H9 (cell line): ENCODE measurements around the gene PPM1B. TPM values are rescaled to one million over a fixed set of nuclear protein-coding genes. Genes with fewer than 3 reads are reported as not detected.

Experiments
- DNase-seq: peaks from one replicate; pipeline ENCODE4 v3.0.0-alpha.2; 2017
- H2AFZ ChIP-seq: one replicate; pipeline ENCODE4 v1.6.1; 2013; ENCODE audit warnings: mild to moderate bottlenecking, low read length, control low read depth, moderate library complexity
- H2AK5ac ChIP-seq: 2 replicates; pipeline ENCODE4 v1.6.1; 2013; ENCODE audit warnings: low read length, control low read depth, mixed read lengths; ENCODE audit not compliant: insufficient read length
- H2BK120ac ChIP-seq: one replicate; pipeline ENCODE4 v1.6.1; 2013; ENCODE audit warnings: low read depth, mild to moderate bottlenecking, low read length, control low read depth, inconsistent platforms; ENCODE audit not compliant: poor library complexity, severe bottlenecking
- H2BK12ac ChIP-seq: 2 replicates; pipeline ENCODE4 v1.6.1; 2013; ENCODE audit warnings: low read length, control low read depth, mixed read lengths, low read depth; ENCODE audit not compliant: insufficient read length
- H2BK15ac ChIP-seq: 2 replicates; pipeline ENCODE4 v1.6.1; 2013; ENCODE audit warnings: low read depth, low read length, control low read depth
- H2BK20ac ChIP-seq: one replicate; pipeline ENCODE4 v1.6.1; 2013; ENCODE audit warnings: low read depth, mild to moderate bottlenecking, low read length, control low read depth, inconsistent platforms; ENCODE audit not compliant: poor library complexity, severe bottlenecking
- H2BK5ac ChIP-seq: 2 replicates; pipeline ENCODE4 v1.6.1; 2013; ENCODE audit warnings: low read length, control low read depth, mixed read lengths; ENCODE audit not compliant: insufficient read length
- H3K14ac ChIP-seq: 2 replicates; pipeline ENCODE4 v1.6.1; 2013; ENCODE audit warnings: low read length, control low read depth; ENCODE audit not compliant: insufficient read depth
- H3K18ac ChIP-seq: 2 replicates; pipeline ENCODE4 v1.6.1; 2013; ENCODE audit warnings: low read depth, mild to moderate bottlenecking, mixed read lengths, low read length, control low read depth; ENCODE audit not compliant: insufficient read length
- H3K23ac ChIP-seq: 2 replicates; pipeline ENCODE4 v1.6.1; 2013; ENCODE audit warnings: low read length, control low read depth, mixed read lengths, low read depth; ENCODE audit not compliant: insufficient read length
- H3K23me2 ChIP-seq: 2 replicates; pipeline ENCODE4 v1.6.1; 2013; ENCODE audit warnings: low read depth, mild to moderate bottlenecking, mixed read lengths, low read length, control low read depth; ENCODE audit not compliant: insufficient read length, poor library complexity, severe bottlenecking
- H3K27ac ChIP-seq: 2 replicates; pipeline ENCODE4 v1.5.1; 2013; ENCODE audit warnings: low read length, control low read depth, mixed read lengths, low read depth; ENCODE audit not compliant: insufficient read length
- H3K27me3 ChIP-seq: 2 replicates; pipeline ENCODE4 v1.6.1; 2013; ENCODE audit warnings: low read length, control low read depth, inconsistent platforms; ENCODE audit not compliant: insufficient read depth
- H3K4ac ChIP-seq: 2 replicates; pipeline ENCODE4 v1.6.1; 2013; ENCODE audit warnings: low read depth, mild to moderate bottlenecking, control low read depth, inconsistent platforms, low read length, moderate library complexity
- H3K4me1 ChIP-seq: 2 replicates; pipeline ENCODE4 v1.6.1; 2013; ENCODE audit warnings: low read length, control low read depth, inconsistent platforms; ENCODE audit not compliant: insufficient read depth
- H3K4me2 ChIP-seq: 2 replicates; pipeline ENCODE4 v1.6.1; 2013; ENCODE audit warnings: low read length, control low read depth, mixed read lengths; ENCODE audit not compliant: insufficient read length, insufficient read depth
- H3K56ac ChIP-seq: 2 replicates; pipeline ENCODE4 v1.6.1; 2013; ENCODE audit warnings: low read depth, mild to moderate bottlenecking, mixed read lengths, low read length, control low read depth; ENCODE audit not compliant: insufficient read length
- H3K79me1 ChIP-seq: 2 replicates; pipeline ENCODE4 v1.6.1; 2013; ENCODE audit warnings: low read depth, mild to moderate bottlenecking, moderate library complexity, low read length, control low read depth, inconsistent platforms; ENCODE audit not compliant: insufficient read depth, poor library complexity, severe bottlenecking
- H3K79me2 ChIP-seq: 2 replicates; pipeline ENCODE4 v1.6.1; 2013; ENCODE audit warnings: low read length, control low read depth, inconsistent platforms; ENCODE audit not compliant: insufficient read depth
- H3K9ac ChIP-seq: 2 replicates; pipeline ENCODE4 v1.6.1; 2013; ENCODE audit warnings: low read length, control low read depth, mixed read lengths; ENCODE audit not compliant: insufficient read length; ENCODE audit errors: extremely low read depth
- H3K9me3 ChIP-seq: one replicate; pipeline ENCODE4 v1.6.1; 2013; ENCODE audit warnings: low read depth, low read length, inconsistent platforms; ENCODE audit not compliant: control insufficient read depth
- H3T11ph ChIP-seq: one replicate; pipeline ENCODE4 v1.6.1; 2013; ENCODE audit warnings: mild to moderate bottlenecking, low read length, control low read depth, inconsistent platforms
- H4K20me1 ChIP-seq: one replicate; pipeline ENCODE4 v1.6.1; 2013; ENCODE audit not compliant: control insufficient read depth, insufficient read length, insufficient read depth
- H4K5ac ChIP-seq: 2 replicates; pipeline ENCODE4 v1.6.1; 2013; ENCODE audit warnings: low read depth, mild to moderate bottlenecking, mixed read lengths, low read length, control low read depth; ENCODE audit not compliant: insufficient read length
- H4K8ac ChIP-seq: replicated peaks from 2 replicates; pipeline ENCODE4 v1.6.1; 2013; ENCODE audit warnings: low read length, control low read depth, mixed read lengths, low read depth; ENCODE audit not compliant: insufficient read length
- H4K91ac ChIP-seq: 2 replicates; pipeline ENCODE4 v1.6.1; 2013; ENCODE audit warnings: low read depth, mild to moderate bottlenecking, moderate library complexity, mixed read lengths, low read length, control low read depth; ENCODE audit not compliant: insufficient read length
- H3K27ac Mint-ChIP-seq, 3 experiments: 2 replicates in 2 of 3; 3 replicates in 1 of 3; pipeline ENCODE4 v1.8.0; 2020 to 2021; ENCODE audit warnings: mixed read lengths in 3 of 3, mild to moderate bottlenecking in 1 of 3, moderate library complexity in 1 of 3
- H3K27me3 Mint-ChIP-seq: 2 replicates; pipeline ENCODE4 v1.8.0; 2021; ENCODE audit warnings: low read depth, mild to moderate bottlenecking, moderate library complexity, mixed read lengths
- H3K36me3 Mint-ChIP-seq, 3 experiments: 2 replicates in 2 of 3; 3 replicates in 1 of 3; pipeline ENCODE4 v1.8.0; 2020 to 2021; ENCODE audit warnings: low read depth in 3 of 3, mixed read lengths in 3 of 3; ENCODE audit not compliant: insufficient read depth in 1 of 3
- H3K4me1 Mint-ChIP-seq, 2 experiments: 2 replicates each; pipeline ENCODE4 v1.8.0; 2020; ENCODE audit warnings: mixed read lengths in 2 of 2
- H3K4me3 Mint-ChIP-seq, 2 experiments: 2 replicates in 1 of 2; 3 replicates in 1 of 2; pipeline ENCODE4 v1.8.0; 2020 to 2021; ENCODE audit warnings: mild to moderate bottlenecking in 2 of 2, mixed read lengths in 2 of 2, moderate library complexity in 1 of 2
- H3K9me3 Mint-ChIP-seq, 2 experiments: 2 replicates in 1 of 2; 3 replicates in 1 of 2; pipeline ENCODE4 v1.8.0; 2020; ENCODE audit warnings: mild to moderate bottlenecking in 2 of 2, mixed read lengths in 2 of 2, moderate library complexity in 1 of 2
- total RNA-seq: library from RNA; stranded (reverse); gene quantifications from 2 replicates; pipeline ENCODE4 v1.2.1, GENCODE V29; 2021
- TF ChIP-seq, protein P1 (sequence below): fragments of 200-600 bp; sonication (generic); conservative IDR thresholded peaks from 3 replicates; pipeline ENCODE4 v1.8.0; 2021; ENCODE audit warnings: antibody characterized with exemption, mild to moderate bottlenecking

PPM1B gene
- total RNA-seq, 1 experiment from 2014 or later = 156 TPM

- H3K23ac ChIP-seq = no peak overlapping the region
- no peak overlapping the region for H3K4me3 Mint-ChIP-seq
- H3K36me3 Mint-ChIP-seq = peaks cover 23 to 66% (median 60%) of the 10 kb centered on the region in 3 experiments; a peak in 6 of 7 replicates
- H3K4me1 Mint-ChIP-seq = no peaks in the 10 kb centered on the region
- peaks cover 20% of the 10 kb centered on the region for H3K79me2 ChIP-seq
- H3K27ac Mint-ChIP-seq = peak overlapping the region in 1 of 3 experiments; percentile 36; a peak in 1 of 7 replicates
- H3K23me2 ChIP-seq = no peaks in the 10 kb centered on the region
- no peak for DNase-seq
- no peak overlapping the region for H2BK5ac ChIP-seq
- H3K4me2 ChIP-seq = no peak overlapping the region
- no peak overlapping the region for H2BK12ac ChIP-seq
- no peak overlapping the region for H3K4ac ChIP-seq
- H3K14ac ChIP-seq = no peak overlapping the region
- H3K27ac ChIP-seq = no peak overlapping the region
- no peak overlapping the region for H2BK120ac ChIP-seq
- no peak overlapping the region for H2BK20ac ChIP-seq
- no peaks in the 10 kb centered on the region; the same call in 1 of the 2 replicates for H3K27me3 ChIP-seq
- H3K79me1 ChIP-seq = peaks cover 14% of the 10 kb centered on the region
- H4K91ac ChIP-seq = no peak overlapping the region
- H4K8ac ChIP-seq = no peak overlapping the region
- H3K4me1 ChIP-seq = no peaks in the 10 kb centered on the region; the same call in 1 of the 2 replicates
- no peak overlapping the region for H4K5ac ChIP-seq
- no peaks in the 10 kb centered on the region for H3K9me3 ChIP-seq
- H3K56ac ChIP-seq = no peak overlapping the region
- no peak overlapping the region for H3K9ac ChIP-seq
- no peak overlapping the region for H3K18ac ChIP-seq
- no peak overlapping the region for H2AFZ ChIP-seq
- H3T11ph ChIP-seq = no peak overlapping the region
- H4K20me1 ChIP-seq = no peaks in the 10 kb centered on the region
- H3K27me3 Mint-ChIP-seq = no peaks in the 10 kb centered on the region
- TF ChIP-seq, protein P1, sequence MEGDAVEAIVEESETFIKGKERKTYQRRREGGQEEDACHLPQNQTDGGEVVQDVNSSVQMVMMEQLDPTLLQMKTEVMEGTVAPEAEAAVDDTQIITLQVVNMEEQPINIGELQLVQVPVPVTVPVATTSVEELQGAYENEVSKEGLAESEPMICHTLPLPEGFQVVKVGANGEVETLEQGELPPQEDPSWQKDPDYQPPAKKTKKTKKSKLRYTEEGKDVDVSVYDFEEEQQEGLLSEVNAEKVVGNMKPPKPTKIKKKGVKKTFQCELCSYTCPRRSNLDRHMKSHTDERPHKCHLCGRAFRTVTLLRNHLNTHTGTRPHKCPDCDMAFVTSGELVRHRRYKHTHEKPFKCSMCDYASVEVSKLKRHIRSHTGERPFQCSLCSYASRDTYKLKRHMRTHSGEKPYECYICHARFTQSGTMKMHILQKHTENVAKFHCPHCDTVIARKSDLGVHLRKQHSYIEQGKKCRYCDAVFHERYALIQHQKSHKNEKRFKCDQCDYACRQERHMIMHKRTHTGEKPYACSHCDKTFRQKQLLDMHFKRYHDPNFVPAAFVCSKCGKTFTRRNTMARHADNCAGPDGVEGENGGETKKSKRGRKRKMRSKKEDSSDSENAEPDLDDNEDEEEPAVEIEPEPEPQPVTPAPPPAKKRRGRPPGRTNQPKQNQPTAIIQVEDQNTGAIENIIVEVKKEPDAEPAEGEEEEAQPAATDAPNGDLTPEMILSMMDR = no peak
- H2BK15ac ChIP-seq = no peak overlapping the region
- no peaks in the 10 kb centered on the region for H3K9me3 Mint-ChIP-seq
- no peak overlapping the region for H2AK5ac ChIP-seq
Measured at GRCh38 chr2:44211183-44211582, 42.5 kb downstream of the PPM1B start.
